ENCODE measurements around the gene FBLN2. TPM values are rescaled to one million over a fixed set of nuclear protein-coding genes. Genes with fewer than 3 reads are reported as not detected.

Gene FBLN2
- total RNA-seq, 1 donor from 2014 or later = 5.8 TPM

- Mint-ChIP-seq H3K27ac (no peak overlapping the region), H3K4me1 (ENCODE audit: low read depth) (no peaks in the 10 kb centered on the region), H3K4me3 (ENCODE audit: low read depth) (no peak overlapping the region), H3K27me3 (peaks cover 11% of the 10 kb centered on the region), H3K9me3 (ENCODE audit: low read depth) (peaks cover 6% of the 10 kb centered on the region), H3K36me3 (ENCODE audit: insufficient read depth) (peaks cover 1% of the 10 kb centered on the region)
- DNase-seq (ENCODE audit: low spot score, unreplicated experiment) = no peak
- TF ChIP-seq CTCF (IDR thresholded peaks at IDR 0.05; ENCODE audit: unreplicated experiment) = no peak
These were observed 22.9 kb upstream of the FBLN2 start for GRCh38 chr3:13525827-13526625.

- no peak overlapping the region for H3K27ac Mint-ChIP-seq
- peaks cover 11% of the 10 kb centered on the region for H3K27me3 Mint-ChIP-seq
- no peak overlapping the region for H3K4me3 Mint-ChIP-seq (ENCODE audit: low read depth)
- peaks cover 3% of the 10 kb centered on the region for H3K9me3 Mint-ChIP-seq (ENCODE audit: low read depth)
- DNase-seq (ENCODE audit: low spot score, unreplicated experiment) = no peak
- no peaks in the 10 kb centered on the region for H3K36me3 Mint-ChIP-seq (ENCODE audit: insufficient read depth)
- no peak for TF ChIP-seq CTCF (IDR thresholded peaks at IDR 0.05; ENCODE audit: unreplicated experiment)
- no peaks in the 10 kb centered on the region for H3K4me1 Mint-ChIP-seq (ENCODE audit: low read depth)
These were observed 22.3 kb upstream of the FBLN2 start for GRCh38 chr3:13526626-13526949.

GRCh38 chr3:13528217-13528867 is 20.6 kb upstream of the FBLN2 start:
- Mint-ChIP-seq H3K27me3 (peaks cover 14% of the 10 kb centered on the region), H3K9me3 (ENCODE audit: low read depth) (no peaks in the 10 kb centered on the region), H3K27ac (no peak overlapping the region), H3K4me1 (ENCODE audit: low read depth) (no peaks in the 10 kb centered on the region), H3K4me3 (ENCODE audit: low read depth) (no peak overlapping the region), H3K36me3 (ENCODE audit: insufficient read depth) (no peaks in the 10 kb centered on the region)
- no peak for DNase-seq (ENCODE audit: low spot score, unreplicated experiment)
- peak; percentile 52 for TF ChIP-seq CTCF (IDR thresholded peaks at IDR 0.05; ENCODE audit: unreplicated experiment)

GRCh38 chr3:13529196-13530112 is 19.5 kb upstream of the FBLN2 start:
- H3K4me1 Mint-ChIP-seq (ENCODE audit: low read depth) = no peaks in the 10 kb centered on the region
- no peaks in the 10 kb centered on the region for H3K9me3 Mint-ChIP-seq (ENCODE audit: low read depth)
- no peak for TF ChIP-seq CTCF (IDR thresholded peaks at IDR 0.05; ENCODE audit: unreplicated experiment)
- H3K27me3 Mint-ChIP-seq = peaks cover 19% of the 10 kb centered on the region
- DNase-seq (ENCODE audit: low spot score, unreplicated experiment) = no peak
- H3K36me3 Mint-ChIP-seq (ENCODE audit: insufficient read depth) = no peaks in the 10 kb centered on the region
- no peak overlapping the region for H3K27ac Mint-ChIP-seq
- H3K4me3 Mint-ChIP-seq (ENCODE audit: low read depth) = no peak overlapping the region
